BE2C (cell line): Measurements from ENCODE around the gene JMY. TPM values are rescaled to one million over a fixed set of nuclear protein-coding genes. Genes with fewer than 3 reads are reported as not detected.
A peak's percentile ranks its signal among the peaks of the same experiment; 100 is the strongest.

Source experiments
- DNase-seq: peaks from one replicate; pipeline ENCODE4 v3.0.0-alpha.2; 2020
- H3K27me3 ChIP-seq: fragments of 250-450 bp; sonication (Bioruptor Pico); 2 replicates; pipeline ENCODE4 v1.5.1; 2020; ENCODE audit warnings: mild to moderate bottlenecking
- H3K36me3 ChIP-seq: fragments of 250-450 bp; sonication (Bioruptor Pico); 2 replicates; pipeline ENCODE4 v1.5.1; 2020; ENCODE audit warnings: mild to moderate bottlenecking
- H3K4me1 ChIP-seq: fragments of 250-450 bp; sonication (Bioruptor Pico); 2 replicates; pipeline ENCODE4 v1.5.1; 2020
- H3K4me3 ChIP-seq: 2 replicates; pipeline ENCODE4 v1.5.1; 2011; ENCODE audit warnings: low read depth, low read length
- H3K9me3 ChIP-seq: fragments of 250-450 bp; sonication (Bioruptor Pico); 2 replicates; pipeline ENCODE4 v1.5.1; 2020
- polyA plus RNA-seq: library from polyadenylated mRNA; unstranded; fragments of >200 nt; gene quantifications from one replicate; pipeline ENCODE4 v1.2.1, GENCODE V29; 2012; ENCODE audit warnings: low read depth, missing spikeins; ENCODE audit not compliant: insufficient read length, insufficient read depth
- TF ChIP-seq, protein P1 (sequence below): IDR thresholded peaks from 2 replicates; pipeline ENCODE4 v1.5.1; 2012; ENCODE audit warnings: mild to moderate bottlenecking, low read depth, low read length

Gene JMY
- 8.9 TPM for polyA plus RNA-seq

GRCh38 chr5:79235634-79236361 lies at the start of gene JMY:
TSS of gene JMY (plus strand) at chr5:79236131. CDS start at chr5:79236651, 520 bp downstream.
- TF ChIP-seq, protein P1, sequence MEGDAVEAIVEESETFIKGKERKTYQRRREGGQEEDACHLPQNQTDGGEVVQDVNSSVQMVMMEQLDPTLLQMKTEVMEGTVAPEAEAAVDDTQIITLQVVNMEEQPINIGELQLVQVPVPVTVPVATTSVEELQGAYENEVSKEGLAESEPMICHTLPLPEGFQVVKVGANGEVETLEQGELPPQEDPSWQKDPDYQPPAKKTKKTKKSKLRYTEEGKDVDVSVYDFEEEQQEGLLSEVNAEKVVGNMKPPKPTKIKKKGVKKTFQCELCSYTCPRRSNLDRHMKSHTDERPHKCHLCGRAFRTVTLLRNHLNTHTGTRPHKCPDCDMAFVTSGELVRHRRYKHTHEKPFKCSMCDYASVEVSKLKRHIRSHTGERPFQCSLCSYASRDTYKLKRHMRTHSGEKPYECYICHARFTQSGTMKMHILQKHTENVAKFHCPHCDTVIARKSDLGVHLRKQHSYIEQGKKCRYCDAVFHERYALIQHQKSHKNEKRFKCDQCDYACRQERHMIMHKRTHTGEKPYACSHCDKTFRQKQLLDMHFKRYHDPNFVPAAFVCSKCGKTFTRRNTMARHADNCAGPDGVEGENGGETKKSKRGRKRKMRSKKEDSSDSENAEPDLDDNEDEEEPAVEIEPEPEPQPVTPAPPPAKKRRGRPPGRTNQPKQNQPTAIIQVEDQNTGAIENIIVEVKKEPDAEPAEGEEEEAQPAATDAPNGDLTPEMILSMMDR: no peak

DNA sequence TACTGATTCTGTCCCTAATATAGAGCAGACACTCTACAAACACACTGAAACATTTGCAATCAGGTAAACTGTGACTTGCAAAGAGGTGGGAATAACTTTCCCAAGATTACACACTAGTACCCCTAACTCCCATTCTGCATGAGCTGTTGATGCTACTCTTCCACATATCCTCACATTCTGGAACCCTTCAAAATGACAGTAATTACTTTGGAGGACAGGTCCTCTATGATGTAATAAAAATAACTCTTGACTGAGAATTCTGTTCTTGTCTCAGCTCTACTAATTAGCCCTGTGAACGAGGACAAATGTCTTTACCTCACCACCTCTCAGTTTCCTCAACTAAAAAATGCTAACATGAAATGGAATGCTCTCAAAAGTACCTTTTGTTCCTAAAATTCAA lies 49.5 kb upstream of the JMY start:
- Histone ChIP-seq H3K4me1 (no peaks in the 10 kb centered on the region; the same call in none of the 2 replicates), H3K36me3 (no peaks in the 10 kb centered on the region), H3K27me3 (no peaks in the 10 kb centered on the region), H3K4me3 (no peak overlapping the region), H3K9me3 (no peaks in the 10 kb centered on the region)
- no peak for DNase-seq
- TF ChIP-seq, protein P1: no peak

More at GRCh38 chr5:79235634-79236361, at the start of gene JMY:
- Histone ChIP-seq H3K9me3 (no peaks in the 10 kb centered on the region), H3K4me3 (peak within 1 kb of the TSS; percentile 94), H3K27me3 (no peaks in the 10 kb centered on the region), H3K4me1 (no peaks in the 10 kb centered on the region; the same call in 1 of the 2 replicates), H3K36me3 (no peaks in the 10 kb centered on the region)
- peak; percentile 89 for DNase-seq

DNA sequence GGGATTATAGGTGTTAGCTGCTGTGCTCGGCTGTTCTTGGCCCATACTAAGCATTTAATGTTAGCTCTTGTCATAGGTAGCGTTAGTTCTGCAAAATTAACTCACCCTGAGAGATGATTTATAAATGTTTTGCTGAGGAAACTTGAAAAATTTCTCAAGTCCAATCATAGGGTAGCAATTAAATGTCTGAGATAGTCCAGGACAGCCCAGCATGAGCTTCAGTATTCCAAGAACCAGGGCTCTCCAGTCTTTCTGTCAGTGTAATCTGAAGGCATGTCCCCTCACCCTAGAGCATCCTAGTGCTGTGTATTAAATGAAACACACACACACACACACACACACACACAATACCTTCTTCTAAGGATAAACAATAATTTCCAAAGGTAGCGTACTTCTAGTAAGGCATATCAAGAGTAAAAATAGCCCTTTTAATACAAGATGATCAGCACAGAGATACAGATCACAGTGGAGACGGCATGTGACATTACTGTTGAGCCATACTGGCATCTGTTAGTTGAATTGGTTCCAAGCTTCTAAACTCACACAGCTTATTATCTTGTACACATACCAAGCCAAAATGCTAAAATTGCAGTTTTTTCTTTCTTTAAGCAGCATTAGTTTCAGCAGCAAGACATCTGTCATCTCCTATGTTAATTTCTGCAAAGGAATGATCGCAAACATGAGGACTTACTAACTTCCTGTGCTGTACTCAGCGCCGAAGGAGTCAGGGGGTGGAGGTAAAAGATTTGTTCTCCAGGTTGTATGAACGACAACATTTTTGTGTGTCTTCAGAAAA lies 46.3 kb upstream of the JMY start:
- H3K27me3 ChIP-seq: no peaks in the 10 kb centered on the region
- H3K9me3 ChIP-seq: no peaks in the 10 kb centered on the region
- H3K4me1 ChIP-seq: no peaks in the 10 kb centered on the region; the same call in none of the 2 replicates
- no peaks in the 10 kb centered on the region for H3K36me3 ChIP-seq
- TF ChIP-seq, protein P1: no peak
- no peak overlapping the region for H3K4me3 ChIP-seq
- no peak for DNase-seq

- Histone ChIP-seq H3K9me3 (no peaks in the 10 kb centered on the region), H3K27me3 (no peaks in the 10 kb centered on the region), H3K4me3 (no peak overlapping the region), H3K36me3 (no peaks in the 10 kb centered on the region), H3K4me1 (no peaks in the 10 kb centered on the region; the same call in none of the 2 replicates)
- TF ChIP-seq, protein P1: no peak
- DNase-seq: no peak
These were observed 45.7 kb upstream of the JMY start for GRCh38 chr5:79190235-79190529.

GRCh38 chr5:79191457-79191856 lies 44.5 kb upstream of the JMY start:
- TF ChIP-seq, protein P1: peak; percentile 27; the same call in 1 of the 2 replicates
- no peak for DNase-seq
- H3K4me3 ChIP-seq: no peak overlapping the region
- no peaks in the 10 kb centered on the region for H3K36me3 ChIP-seq
- H3K9me3 ChIP-seq: no peaks in the 10 kb centered on the region
- H3K27me3 ChIP-seq: no peaks in the 10 kb centered on the region
- H3K4me1 ChIP-seq: no peaks in the 10 kb centered on the region; the same call in none of the 2 replicates
